BE2C (cell line): ENCODE measurements around the gene RNF223. TPM values are rescaled to one million over a fixed set of nuclear protein-coding genes. Genes with fewer than 3 reads are reported as not detected.

Experiments used
- DNase-seq: peaks from one replicate; pipeline ENCODE4 v3.0.0-alpha.2; 2020
- H3K27me3 ChIP-seq: fragments of 250-450 bp; sonication (Bioruptor Pico); 2 replicates; pipeline ENCODE4 v1.5.1; 2020; ENCODE audit warnings: mild to moderate bottlenecking
- H3K36me3 ChIP-seq: fragments of 250-450 bp; sonication (Bioruptor Pico); 2 replicates; pipeline ENCODE4 v1.5.1; 2020; ENCODE audit warnings: mild to moderate bottlenecking
- H3K4me1 ChIP-seq: fragments of 250-450 bp; sonication (Bioruptor Pico); 2 replicates; pipeline ENCODE4 v1.5.1; 2020
- H3K4me3 ChIP-seq: 2 replicates; pipeline ENCODE4 v1.5.1; 2011; ENCODE audit warnings: low read depth, low read length
- H3K9me3 ChIP-seq: fragments of 250-450 bp; sonication (Bioruptor Pico); 2 replicates; pipeline ENCODE4 v1.5.1; 2020
- CTCF ChIP-seq: IDR thresholded peaks from 2 replicates; pipeline ENCODE4 v1.5.1; 2012; ENCODE audit warnings: mild to moderate bottlenecking, low read depth, low read length
- polyA plus RNA-seq: library from polyadenylated mRNA; unstranded; fragments of >200 nt; gene quantifications from one replicate; pipeline ENCODE4 v1.2.1, GENCODE V29; 2012; ENCODE audit warnings: low read depth, missing spikeins; ENCODE audit not compliant: insufficient read length, insufficient read depth

RNF223 gene
- not detected for polyA plus RNA-seq

GRCh38 chr1:1073743-1074587 lies at the start of gene RNF223:
Gene RNF223 (minus strand): TSS chr1:1074306. CDS start chr1:1072566, 1,740 bp downstream.
- no peak for DNase-seq
- H3K9me3 ChIP-seq = no peaks in the 10 kb centered on the region
- no peak for TF ChIP-seq CTCF
- no peak within 1 kb of the TSS for H3K4me3 ChIP-seq
- no peaks in the 10 kb centered on the region for H3K27me3 ChIP-seq
- no peaks in the 10 kb centered on the region for H3K36me3 ChIP-seq
- H3K4me1 ChIP-seq = no peaks in the 10 kb centered on the region

- no peak overlapping the region for H3K4me3 ChIP-seq
- H3K27me3 ChIP-seq = peaks cover 25% of the 10 kb centered on the region
- H3K36me3 ChIP-seq = no peaks in the 10 kb centered on the region
- H3K4me1 ChIP-seq = no peaks in the 10 kb centered on the region; the same call in 1 of the 2 replicates
- H3K9me3 ChIP-seq = no peaks in the 10 kb centered on the region
- peak; percentile 39 for DNase-seq
- no peak for TF ChIP-seq CTCF
Observed at GRCh38 chr1:1122981-1123480, 48.9 kb upstream of the RNF223 start.

- peak; percentile 85 for TF ChIP-seq CTCF
- Histone ChIP-seq H3K27me3 (peaks cover 33% of the 10 kb centered on the region), H3K4me3 (no peak overlapping the region; the same call in 1 of the 2 replicates), H3K36me3 (no peaks in the 10 kb centered on the region), H3K9me3 (no peaks in the 10 kb centered on the region), H3K4me1 (no peaks in the 10 kb centered on the region; the same call in 1 of the 2 replicates)
- DNase-seq = peak; percentile 90
Observed at GRCh38 chr1:1122078-1122811, 48.1 kb upstream of the RNF223 start.

DNA sequence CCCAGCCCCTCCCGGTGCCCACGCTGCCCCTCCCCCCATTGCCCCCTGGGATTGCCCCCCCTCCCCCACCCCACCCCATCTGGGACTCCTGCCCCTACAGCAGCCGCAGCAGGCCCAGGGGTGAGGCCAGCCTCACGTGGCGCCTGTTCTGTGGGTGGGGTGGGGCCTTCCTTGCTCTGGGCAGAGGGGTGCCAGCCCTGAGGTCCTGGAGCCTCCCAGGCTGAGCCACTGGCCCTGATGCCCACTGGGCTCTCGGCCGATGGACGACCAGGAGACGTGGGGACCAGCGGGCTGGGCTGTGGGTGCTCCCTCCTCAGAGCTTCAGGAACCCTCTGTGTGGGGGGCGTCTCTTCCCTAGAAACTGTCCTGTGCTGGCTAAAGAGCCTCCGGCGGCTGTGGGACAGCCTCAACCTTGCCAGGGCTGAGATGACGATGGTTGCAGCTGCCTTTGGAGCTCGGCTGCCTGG lies 47.5 kb upstream of the RNF223 start:
- no peaks in the 10 kb centered on the region for H3K9me3 ChIP-seq
- no peaks in the 10 kb centered on the region for H3K36me3 ChIP-seq
- peak; percentile 7 for DNase-seq
- no peak for TF ChIP-seq CTCF
- no peaks in the 10 kb centered on the region; the same call in 1 of the 2 replicates for H3K4me1 ChIP-seq
- no peak overlapping the region for H3K4me3 ChIP-seq
- peaks cover 36% of the 10 kb centered on the region for H3K27me3 ChIP-seq

DNA sequence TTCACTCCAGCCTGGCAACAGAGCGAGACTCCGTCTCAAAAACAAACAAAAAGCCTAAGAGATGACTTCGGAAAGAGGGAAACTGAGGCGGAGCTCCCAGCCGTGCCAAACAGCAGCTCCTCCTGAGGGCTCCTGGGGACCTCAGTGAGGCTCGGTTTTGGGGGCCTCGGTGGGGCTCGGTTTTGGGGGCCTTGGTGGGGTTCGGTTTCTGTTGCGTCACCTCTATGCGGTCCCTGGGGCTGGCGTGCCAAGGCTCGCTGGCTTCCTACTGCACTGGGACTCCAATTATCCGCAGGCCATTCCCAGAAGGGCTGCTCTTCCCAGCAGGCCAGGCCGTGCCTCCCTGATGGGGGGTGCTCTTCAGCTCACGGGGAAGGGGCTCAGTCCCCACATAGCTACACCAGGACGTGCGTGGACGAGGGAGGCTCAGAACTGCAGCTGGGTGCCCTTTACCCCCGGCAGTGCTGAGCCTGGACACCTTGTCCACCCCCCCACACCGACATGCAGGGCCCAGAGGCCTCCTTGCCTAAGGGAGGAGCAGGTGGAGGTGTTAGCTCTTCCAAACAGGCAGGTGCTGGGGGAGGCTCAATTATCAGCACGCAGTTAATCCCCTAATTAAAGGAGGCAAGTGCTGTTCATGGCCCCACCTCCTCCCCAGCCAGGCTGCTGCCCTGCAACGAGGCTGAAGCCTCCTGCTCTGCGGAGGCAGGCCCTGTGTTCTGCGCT lies 46.9 kb upstream of the RNF223 start:
- H3K4me1 ChIP-seq = no peaks in the 10 kb centered on the region; the same call in 1 of the 2 replicates
- no peak overlapping the region for H3K4me3 ChIP-seq
- DNase-seq = no peak
- H3K9me3 ChIP-seq = no peaks in the 10 kb centered on the region
- H3K27me3 ChIP-seq = peaks cover 37% of the 10 kb centered on the region
- TF ChIP-seq CTCF = no peak
- H3K36me3 ChIP-seq = no peaks in the 10 kb centered on the region
